HG03196 (cell line): Measurements from ENCODE around the gene CSTF2.
"Not testable (repeated sequence)": the region's sequence is repeated elsewhere in the genome, so short reads cannot be mapped to it uniquely, and the experiment has no call there.

Experiments
- ATAC-seq: cut with Tn5 transposase; IDR thresholded peaks from one replicate; pipeline ENCODE4 v1.9.1; 2021; ENCODE audit not compliant: unreplicated experiment

Gene CSTF2, protein sequence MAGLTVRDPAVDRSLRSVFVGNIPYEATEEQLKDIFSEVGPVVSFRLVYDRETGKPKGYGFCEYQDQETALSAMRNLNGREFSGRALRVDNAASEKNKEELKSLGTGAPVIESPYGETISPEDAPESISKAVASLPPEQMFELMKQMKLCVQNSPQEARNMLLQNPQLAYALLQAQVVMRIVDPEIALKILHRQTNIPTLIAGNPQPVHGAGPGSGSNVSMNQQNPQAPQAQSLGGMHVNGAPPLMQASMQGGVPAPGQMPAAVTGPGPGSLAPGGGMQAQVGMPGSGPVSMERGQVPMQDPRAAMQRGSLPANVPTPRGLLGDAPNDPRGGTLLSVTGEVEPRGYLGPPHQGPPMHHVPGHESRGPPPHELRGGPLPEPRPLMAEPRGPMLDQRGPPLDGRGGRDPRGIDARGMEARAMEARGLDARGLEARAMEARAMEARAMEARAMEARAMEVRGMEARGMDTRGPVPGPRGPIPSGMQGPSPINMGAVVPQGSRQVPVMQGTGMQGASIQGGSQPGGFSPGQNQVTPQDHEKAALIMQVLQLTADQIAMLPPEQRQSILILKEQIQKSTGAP

DNA sequence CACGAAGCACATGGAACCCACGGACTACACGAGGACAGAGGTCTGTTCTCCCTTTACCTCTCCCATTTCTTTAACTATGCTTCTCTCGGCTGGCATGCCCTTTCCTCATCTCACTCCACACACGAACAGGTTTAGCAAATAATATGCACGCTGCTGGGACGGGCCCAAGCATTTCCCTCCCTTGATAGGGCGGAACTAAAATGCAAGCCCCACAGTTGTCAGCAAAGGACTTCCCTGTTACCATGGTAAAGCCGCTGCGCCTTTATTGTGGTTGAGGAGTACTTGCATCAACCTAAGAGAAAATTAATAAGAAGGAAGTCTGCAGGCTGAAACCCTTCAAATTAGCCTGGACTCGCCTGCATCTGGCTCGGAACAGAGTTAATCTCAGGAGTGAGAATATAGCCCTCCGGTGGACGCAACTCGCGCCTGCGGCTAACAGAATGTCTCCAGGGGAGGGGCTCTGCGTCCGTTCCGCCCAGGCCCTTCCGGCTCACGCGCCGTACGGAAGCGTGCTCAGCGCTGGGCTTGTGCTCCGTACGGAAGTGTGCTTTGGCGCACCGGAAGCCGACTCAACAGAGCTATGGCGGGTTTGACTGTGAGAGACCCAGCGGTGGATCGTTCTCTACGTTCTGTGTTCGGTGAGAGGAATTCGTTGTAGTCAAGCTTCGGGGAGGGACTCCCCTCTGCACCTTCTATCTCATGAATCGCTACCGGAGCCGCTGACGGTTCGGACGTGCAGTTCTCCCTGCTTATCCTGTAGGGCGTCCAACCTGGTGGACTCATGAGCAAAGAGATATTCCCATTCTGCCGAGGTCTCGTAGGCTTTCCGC, at the start of gene CSTF2:
Gene CSTF2 (plus strand): TSS at position 555 of the 830 bp plus-strand sequence. CDS start 26 bp downstream, at position 581.
- ATAC-seq = peak; percentile 99

DNA sequence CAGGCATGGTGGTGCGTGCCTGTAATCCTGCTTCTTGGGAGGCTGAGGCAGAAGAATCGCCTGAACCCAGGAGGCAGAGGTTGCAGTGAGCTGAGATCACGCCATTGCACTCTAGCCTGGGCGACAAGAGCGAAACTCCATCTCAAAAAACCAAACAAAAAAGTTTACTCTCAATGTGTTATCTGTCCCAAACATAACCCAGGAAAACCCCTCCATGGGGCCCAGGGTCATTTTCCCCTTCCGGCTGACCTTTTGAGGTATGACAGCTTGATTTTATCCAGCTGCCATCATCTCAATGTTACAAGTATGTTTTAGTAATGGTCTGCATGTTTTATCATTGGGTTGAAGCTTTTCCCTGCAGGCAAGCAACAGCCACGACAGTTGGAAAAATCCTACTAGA, 23.8 kb upstream of the CSTF2 start:
- not testable (repeated sequence) for ATAC-seq

DNA sequence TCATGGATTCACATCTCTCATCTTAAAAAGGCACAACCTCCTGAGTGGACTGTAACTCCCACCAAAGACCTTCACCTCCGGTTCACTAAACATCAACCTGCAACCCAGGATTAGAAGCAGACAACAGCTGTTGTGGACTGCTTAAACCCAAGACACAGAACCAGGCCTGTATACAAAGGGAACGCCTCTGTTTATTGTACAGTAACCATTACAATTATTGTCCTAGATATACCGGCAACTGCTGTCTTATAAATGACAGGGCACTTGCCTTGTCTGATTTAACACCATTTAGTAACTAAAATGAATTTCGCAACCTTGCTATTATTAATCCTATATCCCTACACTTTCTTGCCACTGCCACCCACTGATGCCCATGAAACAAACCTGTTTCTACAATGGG, 22.8 kb upstream of the CSTF2 start:
- no peak for ATAC-seq

DNA sequence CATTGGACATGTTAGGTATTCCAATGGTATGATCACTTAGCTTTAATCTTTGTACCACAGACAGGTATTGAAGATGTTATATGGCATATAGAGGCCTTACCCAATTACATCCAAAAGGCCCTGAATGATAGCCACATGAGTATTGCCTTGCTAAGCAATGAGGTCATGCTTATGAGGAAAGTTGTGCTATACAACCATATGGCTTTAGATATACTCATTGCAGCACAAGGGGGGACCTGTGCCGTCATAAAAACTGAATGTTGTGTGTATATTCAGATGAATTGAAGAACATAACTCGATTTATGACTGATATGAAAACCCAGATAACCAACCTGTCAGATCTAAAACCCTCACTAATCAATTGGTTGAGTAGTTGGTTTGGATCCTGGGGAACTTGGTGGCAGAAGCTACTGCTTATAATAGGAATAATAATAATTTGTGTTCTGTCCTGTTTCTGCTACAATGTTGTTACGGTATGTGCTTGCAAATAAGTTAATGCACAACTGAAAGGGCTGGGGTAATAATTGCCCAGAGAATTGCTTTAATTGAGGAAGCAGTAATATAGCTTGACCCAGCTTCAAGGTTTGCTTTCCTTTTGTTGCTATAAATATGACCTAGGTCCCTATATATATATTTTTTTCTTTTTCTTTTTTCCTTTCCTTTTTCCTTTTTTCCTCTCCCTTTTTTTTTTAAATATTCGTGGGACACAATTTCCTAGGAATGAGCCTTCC, 21.5 kb upstream of the CSTF2 start:
- ATAC-seq = no peak

DNA sequence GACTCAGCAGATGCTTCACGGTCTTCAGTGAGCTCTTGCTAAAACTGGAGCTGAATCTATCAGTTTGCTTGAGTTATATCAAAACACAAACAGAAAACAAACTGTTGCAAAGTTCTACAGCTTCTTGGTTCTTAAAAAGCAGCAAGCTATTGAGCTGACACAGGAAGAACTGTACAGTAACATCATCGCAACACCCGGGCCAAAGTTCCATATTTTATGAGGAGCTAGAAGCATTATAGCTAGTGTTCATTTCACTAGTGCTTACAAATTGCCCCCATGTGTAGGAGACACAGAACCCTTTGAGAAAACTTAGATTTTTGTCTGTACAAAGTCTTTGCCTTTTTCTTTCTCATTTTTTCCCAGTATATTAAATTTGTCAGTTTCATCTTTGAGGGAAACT, 17.3 kb upstream of the CSTF2 start:
- no peak for ATAC-seq

DNA sequence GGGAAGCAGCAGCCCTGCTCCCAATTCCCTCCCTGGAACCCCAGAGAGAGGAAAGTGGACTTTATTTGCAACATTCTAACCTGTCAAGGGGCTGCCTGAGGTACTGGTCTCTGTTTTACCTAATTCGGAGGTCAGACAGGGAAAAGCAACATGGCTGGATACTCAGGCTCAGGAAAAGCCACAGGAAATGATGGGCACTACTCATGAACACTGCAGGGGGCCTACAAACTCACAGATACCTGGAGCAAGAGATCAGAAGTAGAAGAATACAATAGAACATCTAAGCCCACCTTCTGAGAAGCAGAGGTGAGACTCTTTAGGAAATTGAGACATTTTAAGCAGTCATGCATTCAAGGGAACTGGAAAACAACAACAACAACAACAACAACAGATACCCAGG, 15.4 kb upstream of the CSTF2 start:
- ATAC-seq = no peak

DNA sequence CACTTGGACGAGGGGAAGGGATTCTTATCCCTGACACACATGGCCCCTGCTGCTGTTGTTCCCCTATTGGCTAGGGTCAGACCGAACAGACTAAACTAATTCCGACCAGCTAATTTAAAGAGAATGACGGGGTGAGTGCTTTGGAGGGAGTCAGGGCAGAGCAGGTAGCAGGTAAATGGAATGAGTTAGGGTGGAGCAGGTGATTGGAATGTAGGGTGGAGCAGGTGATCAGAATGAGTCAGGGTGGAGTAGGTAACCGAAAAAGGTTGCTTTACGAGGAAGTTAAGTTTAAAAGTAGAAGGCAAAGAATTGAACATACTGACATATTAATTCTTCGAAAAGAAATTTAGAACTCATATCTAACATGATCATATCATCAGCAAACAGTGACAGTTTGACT, 11.9 kb upstream of the CSTF2 start:
- not testable (repeated sequence) for ATAC-seq

DNA sequence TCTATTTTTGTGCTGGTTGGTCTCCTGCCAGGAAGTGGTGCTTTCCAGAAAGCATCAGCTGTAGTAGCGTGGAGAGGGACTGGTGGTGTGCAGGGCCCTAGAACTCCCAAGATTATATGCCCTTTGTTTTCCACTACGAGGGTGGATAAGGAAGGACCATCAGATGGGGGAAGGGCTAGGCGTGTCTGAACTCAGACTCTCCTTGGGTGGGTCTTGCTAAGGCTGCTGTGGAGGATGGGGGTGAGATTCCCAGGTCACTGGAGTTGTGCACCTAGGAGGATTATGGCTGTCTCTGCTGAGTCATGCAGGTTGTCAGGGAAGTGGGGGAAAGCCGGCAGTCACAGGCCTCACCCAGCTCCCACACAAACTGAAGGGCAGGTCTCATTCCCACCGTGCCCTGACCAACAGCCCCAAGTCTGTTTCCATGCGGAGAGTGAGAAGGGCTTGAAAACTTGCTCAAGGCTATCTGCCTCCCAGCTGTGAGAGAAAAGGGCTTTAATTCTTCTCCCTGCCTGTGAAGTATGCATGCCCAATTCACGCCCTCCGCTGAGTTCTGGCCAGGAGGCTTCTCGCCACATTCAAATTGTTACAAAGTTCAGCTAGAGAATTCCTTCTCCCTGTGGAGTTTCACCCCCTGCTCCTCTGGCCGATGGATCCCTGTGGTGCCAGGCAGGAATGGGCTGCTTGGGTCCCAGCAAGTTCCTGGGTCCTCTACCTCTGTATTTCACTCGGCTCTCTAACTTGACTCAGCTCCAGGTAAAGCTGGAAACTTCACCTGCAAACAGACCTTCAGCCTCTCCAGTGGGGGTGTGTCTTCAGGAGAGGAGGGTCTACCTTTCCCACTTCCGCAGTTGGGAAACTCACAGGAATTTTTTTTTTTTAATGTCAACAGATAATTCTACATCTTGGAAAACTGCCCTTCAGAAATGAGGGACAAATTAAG, 7.7 kb upstream of the CSTF2 start:
- ATAC-seq = no peak

DNA sequence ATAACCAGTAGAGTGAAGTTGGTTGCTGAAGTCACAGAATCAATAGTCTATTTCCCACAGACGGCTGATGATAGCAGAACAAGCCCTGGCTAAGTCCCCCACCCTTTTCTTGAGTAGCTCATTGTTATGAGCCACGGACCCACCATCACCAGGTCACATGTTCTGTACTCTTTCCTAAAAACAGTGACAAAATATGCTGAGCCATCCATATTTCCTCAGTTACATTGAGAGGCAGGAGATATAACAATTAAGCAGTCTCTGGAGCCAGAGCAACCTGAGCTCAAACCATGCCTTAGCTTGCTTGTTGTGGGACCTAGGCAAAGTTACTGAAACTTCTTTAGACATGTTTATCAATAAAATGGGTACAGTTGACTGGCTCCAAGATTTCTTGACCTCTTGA, 2.9 kb upstream of the CSTF2 start:
- ATAC-seq = no peak

DNA sequence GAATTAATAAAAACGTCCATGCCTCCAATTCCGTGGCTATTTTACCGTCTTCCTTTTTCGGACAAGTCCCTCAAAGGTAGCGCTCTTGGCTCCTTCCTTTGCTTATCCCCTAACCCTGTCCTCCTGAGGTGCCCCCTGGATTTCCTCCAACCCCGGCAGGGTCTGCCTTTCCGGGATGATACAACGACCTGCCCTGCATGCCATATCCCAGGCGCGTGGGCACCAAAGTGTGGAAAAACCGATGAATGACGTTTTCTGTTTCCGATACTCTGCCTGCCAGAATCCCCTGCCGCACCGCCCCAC, 706 bp upstream of the CSTF2 start:
- ATAC-seq = no peak

DNA sequence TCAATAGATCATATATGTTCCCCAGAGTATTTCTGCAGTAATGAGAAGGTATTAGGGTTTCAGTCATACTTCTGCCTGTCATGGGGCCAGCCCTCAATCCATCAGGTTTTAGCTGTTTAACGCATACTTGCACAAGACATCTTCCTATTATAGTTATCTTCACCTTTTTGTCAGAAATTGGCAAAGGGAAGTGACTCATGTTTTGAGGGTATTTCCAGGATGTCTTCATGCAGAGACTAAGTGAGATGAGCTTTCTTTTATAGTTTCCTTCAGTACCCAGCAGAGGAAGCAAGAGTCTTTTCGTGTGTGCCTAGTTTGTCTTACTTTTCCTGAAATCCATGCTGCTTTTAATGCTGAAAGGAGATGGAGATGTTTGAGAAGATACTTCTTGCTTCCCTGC, 9.5 kb downstream of the CSTF2 start:
- peak; percentile 82 for ATAC-seq

DNA sequence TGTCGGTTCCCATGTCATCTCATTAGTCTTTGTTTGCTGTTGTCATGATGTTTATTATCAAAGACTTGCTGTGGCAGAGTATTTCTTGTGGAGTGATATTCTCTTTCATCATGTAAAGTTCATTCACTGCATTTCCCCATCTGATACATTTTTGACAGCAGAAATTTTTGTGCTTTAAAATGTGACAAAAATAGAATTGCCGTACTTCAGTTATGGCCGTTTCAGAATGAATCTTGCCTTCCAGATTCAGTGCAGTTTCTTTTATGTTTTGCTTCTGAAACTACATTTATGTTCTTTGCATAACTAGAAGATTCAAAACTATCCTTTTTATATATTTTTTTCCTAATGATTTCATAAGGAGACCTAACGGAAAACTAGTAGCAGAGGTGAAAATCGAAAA, 10.0 kb downstream of the CSTF2 start:
- no peak for ATAC-seq

DNA sequence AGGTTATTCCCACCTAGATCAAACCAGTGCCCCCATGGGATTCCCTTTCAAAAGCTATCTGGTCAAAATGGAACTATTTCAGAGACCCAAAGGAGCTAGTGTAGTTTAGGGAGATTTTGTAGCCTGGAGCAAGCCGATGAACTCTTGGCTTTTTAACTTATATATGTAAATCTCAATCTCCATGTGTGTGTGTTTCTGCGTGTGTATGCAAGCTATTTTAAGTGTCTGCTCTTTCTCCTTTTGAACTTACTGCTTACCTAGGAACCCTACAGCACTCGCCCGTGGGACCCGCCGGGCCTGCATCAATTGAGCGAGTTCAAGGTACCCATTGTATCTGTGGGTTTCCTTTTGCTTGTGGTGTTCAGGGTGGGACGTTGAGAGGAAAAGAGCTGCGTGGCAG, 10.4 kb downstream of the CSTF2 start:
- no peak for ATAC-seq

DNA sequence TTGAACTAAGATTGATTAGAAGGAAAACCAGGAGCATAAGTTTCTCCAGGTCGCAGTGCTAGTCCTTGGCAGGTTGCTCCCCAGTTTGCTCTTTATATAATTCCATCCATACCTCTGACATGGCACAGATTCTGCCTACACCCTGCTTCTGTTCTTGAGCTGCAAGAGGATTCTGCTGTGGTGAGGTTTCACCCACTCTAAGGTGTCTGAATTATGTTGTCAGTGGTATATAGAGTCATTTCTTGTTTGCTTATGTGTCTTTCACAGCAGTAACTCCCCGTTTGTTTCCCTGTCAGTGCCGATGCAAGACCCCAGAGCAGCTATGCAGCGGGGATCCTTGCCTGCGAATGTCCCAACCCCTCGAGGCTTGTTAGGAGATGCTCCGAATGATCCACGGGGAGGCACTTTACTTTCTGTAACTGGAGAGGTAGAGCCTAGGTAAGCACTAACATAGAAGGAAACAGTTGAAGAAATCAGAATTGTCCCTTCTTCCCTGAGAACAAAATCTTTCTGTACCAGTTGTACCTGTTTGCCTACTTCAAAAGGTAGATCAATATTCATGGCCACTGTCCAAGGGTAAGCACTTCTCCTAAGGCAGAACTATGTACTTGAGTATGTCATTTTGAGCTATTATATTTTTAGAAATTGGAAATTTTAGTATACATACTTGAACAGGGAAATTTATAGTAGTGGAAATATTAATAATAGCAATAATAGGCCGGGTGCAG, 11.2 kb downstream of the CSTF2 start:
- no peak for ATAC-seq

DNA sequence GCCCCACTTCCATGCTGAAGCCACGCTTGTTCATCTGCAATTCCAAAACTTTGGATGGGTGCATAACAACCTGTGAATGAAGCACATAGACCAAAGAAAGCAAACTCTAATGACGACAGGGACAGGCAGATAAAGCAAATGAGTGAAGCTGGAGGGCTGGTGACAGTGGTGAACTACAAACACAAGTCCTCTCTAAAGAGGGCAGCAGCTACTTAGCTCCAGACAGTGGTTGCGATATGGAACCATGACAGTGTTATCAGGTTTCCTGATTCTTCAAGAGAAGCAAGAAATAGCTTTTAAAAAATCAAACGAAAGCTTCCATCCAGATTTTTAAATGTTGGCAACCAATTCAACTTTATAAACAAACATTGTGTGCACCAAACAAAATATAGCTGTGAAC, 30.1 kb downstream of the CSTF2 start:
- no peak for ATAC-seq

DNA sequence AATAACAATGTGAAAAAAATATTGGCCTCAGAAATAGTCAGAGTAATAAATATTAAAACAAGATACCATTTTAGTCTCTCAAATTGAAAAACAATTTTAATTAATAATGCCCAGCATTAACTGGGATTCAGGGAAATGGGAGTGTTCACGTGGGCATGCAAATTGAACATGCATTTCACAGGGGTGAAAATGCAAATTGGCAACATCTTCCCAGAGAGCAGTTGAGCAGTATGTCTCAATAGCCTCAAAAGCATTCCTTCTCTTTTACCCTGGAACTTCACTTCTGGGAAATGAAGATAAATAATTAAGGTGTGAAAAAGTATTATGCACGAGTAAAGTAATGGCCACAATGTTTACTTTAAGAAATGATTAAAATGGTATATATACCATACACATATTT, 32.6 kb downstream of the CSTF2 start:
- ATAC-seq = no peak

DNA sequence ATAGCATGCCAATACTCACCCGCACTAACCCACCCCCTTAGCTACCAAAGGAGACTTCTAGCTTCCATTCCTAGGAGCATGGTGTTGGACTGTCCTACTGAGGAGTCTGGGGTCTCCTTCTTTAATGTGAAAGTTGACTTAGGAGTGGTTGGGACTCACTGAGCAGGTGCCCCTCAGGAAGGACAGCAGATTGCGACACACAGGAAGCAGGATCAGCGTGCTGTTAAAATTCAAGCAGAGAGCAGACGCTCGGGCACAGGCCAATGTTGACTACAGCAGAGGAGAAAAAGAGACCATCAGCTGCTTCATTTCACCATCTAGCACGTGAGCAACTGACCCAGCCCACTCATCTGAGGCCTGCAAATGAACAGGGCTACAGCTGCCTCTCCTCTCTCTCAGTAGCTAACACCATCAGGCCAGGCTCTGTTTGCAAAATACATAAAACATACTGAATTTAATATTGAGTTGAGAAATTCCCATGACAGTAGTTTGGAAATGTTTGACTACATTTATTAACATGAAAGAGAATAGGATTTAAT, 43.2 kb downstream of the CSTF2 start:
- ATAC-seq = no peak

DNA sequence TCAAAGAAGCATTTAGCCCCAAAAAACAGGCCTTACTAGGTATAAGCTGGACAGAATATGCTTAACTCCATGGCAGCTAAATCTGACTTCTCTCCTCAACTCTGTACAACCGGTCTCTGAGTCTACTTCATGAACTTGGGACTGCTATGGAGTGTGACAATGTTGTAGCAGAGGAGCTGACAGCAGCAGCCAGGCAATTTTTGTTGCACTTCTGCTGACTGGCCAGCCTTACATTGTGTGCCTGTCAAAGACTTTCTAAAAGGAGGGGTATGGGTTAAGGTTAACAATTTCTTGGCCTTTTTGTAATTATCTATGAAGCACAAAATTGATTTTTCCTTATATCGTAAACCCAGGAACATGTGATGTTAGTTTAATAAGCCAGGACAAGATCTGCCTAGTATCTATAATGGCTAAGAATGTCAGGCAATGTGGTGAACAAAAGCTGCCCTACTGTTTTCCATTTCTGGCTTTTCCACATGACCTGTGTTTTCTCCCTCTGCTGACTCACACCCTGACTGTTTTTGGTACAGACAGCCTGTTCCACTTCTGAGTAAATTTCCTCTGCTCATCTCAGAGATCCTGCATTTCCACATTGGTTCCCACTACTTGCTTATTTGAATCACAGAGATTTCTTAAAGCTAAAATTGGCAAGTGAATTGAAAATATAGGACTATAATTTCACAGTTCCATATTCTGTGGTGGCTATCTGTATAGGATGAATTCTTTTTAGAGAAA, 44.6 kb downstream of the CSTF2 start:
- ATAC-seq = no peak

DNA sequence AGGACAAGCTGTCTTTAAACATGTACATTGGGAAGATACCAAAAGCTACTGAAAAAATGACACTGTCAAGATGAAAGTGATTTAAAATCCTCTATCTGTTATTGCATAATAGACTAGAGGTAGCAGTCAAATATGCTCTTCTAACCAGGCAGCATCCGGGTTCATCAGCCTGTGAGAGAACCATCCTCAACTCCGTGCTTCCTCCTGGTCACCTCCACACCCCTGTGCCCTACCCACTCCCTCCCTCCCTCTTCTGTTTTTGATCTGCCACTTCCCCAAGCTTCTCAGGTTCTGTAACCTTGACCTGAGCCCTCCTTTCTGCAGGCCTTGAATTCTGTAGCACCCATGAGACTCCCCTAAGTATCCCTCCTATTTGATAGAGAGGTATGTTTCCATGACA, 48.1 kb downstream of the CSTF2 start:
- no peak for ATAC-seq
